Skin of body (tissue), 3 donors: Measurements from ENCODE around the gene VCX2. TPM values are rescaled to one million over a fixed set of nuclear protein-coding genes. Genes with fewer than 3 reads are reported as not detected.
"Not testable (repeated sequence)": the region's sequence is repeated elsewhere in the genome, so short reads cannot be mapped to it uniquely, and the experiment has no call there.

Experiments used
- DNase-seq: peaks from one replicate; lab custom pipeline; 2025; lab: John Stamatoyannopoulos, UW
- small RNA-seq: library from RNA; depleted of rRNA; stranded (forward); fragments of <200 nt; gene quantifications from one replicate; pipeline ENCODE3, GENCODE V24; 2014; ENCODE audit warnings: low replicate concordance
- total RNA-seq: library from RNA; depleted of rRNA; stranded (reverse); fragments of >200 nt; gene quantifications from one replicate; pipeline ENCODE4 v1.2.3, GENCODE V29; 2014

VCX2 gene
- total RNA-seq, 1 donor from 2014 or later: not detected

DNA sequence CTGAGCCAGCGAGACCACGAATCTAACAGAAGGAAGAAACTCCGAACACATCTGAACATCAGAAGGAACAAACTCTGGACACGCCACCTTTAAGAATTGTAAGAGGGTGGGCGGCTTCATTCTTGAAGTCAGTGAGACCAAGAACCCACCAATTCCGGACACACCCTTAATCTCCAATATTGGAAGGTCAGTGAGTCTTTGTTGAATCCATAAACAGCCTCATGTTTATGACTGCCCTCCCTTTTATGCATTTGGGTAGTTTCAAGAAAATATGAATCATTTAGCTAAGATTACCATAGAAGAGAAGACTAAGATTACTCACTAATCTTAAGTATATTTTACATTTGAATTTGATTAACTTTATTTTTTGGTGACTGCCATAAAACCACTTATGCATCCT, 48.5 kb downstream of the VCX2 start:
- DNase-seq: no peak

DNA sequence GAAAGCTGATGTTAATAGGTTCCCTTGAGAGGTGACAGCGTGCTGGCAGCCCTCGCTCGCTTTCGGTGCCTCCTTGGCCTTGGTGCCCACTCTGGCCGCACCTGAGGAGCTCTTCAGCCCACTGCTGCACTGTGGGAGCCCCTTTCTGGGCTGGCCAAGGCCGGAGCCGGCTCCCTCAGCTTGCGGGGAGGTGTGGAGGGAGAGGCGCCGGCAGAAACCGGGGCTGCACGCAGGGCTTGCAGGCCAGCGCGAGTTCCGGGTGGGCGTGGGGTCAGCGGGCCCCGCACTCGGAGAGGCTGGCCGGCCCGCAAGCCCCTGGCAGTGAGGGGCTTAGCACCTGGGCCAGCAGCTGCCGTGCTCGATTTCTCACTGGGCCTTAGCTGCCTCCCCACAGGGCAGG, 49.7 kb downstream of the VCX2 start:
- DNase-seq: not testable (repeated sequence)

Small RNA genes within 50 kb of the gene (small RNA-seq; reads per million reads assigned to genes)
- gene MIR651: 4.0 reads per million, percentile 90 among the genes with 10 or more reads in this experiment

Other genes with a start within 250 kb of the VCX2 start
- gene PNPLA4, start 243.9 kb downstream of the VCX2 start, total RNA-seq: 9.8 TPM